Measurements from ENCODE around the gene PDYN.

PDYN gene

GRCh38 chr20:1987826-1988225 lies 6.0 kb downstream of the PDYN start:
- H3K79me2 ChIP-seq (ENCODE audit: insufficient read depth, low read length) = no peaks in the 10 kb centered on the region
- ATAC-seq (ENCODE audit: insufficient read depth, low read depth) (no peak), DNase-seq (no peak)
- H3K27ac ChIP-seq (ENCODE audit: low read length) = no peak overlapping the region
- H4K20me1 ChIP-seq (ENCODE audit: insufficient read depth, low read length) = 0 out of 2 replicates have a peak, but pooled peaks cover 3% of the 10 kb centered on the region
- TF ChIP-seq CTCF (IDR thresholded peaks at IDR 0.05; ENCODE audit: borderline replicate concordance, extremely low read depth, low read length, poor library complexity, severe bottlenecking) = no peak
- TF ChIP-seq EZH2 (IDR thresholded peaks at IDR 0.05; ENCODE audit: borderline replicate concordance, low read depth, low read length, severe bottlenecking) = no peak
- no peaks in the 10 kb centered on the region for H3K9me3 ChIP-seq (ENCODE audit: insufficient read depth, low read length, severe bottlenecking)
- H3K36me3 ChIP-seq (ENCODE audit: insufficient read depth, low read length) = no peaks in the 10 kb centered on the region
- peaks cover 29% of the 10 kb centered on the region for H3K27me3 ChIP-seq (ENCODE audit: insufficient read depth, low read length, poor library complexity)
- H3K9ac ChIP-seq (ENCODE audit: low read depth, low read length) = no peak overlapping the region
- no peak overlapping the region for H3K4me2 ChIP-seq (ENCODE audit: insufficient read depth, low read length)
- H3K4me1 ChIP-seq (ENCODE audit: insufficient read depth, low read length) = no peaks in the 10 kb centered on the region
- H2AFZ ChIP-seq (ENCODE audit: low read depth, low read length) = no peak overlapping the region
- H3K4me3 ChIP-seq (ENCODE audit: low read depth in 1 of 2, low read length in 2 of 2) = no peak overlapping the region

DNA sequence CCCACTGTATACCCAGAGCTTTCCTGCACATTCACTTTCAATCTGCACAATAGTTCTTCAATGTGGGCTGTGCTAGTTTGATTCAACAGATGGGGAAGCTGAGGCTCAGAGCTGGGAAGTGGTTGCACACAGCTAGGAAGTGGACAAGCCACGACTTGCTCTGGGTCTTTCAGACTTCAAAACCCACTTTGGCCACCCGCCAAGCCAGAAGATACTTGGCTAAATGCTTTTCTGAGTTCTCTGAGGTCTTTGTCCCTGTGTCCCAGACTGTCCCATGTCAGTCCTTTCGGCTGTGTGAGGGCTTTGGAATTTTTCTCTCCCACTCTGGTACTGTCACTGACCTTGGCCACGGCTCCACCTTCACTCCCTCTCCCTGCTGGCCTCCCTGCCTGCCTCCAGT lies 10.6 kb downstream of the PDYN start:
- Histone ChIP-seq H2AFZ (ENCODE audit: low read depth, low read length) (no peak overlapping the region), H3K9ac (ENCODE audit: low read depth, low read length) (no peak overlapping the region), H3K27ac (ENCODE audit: low read length) (no peak overlapping the region), H3K27me3 (ENCODE audit: insufficient read depth, low read length, poor library complexity) (peaks cover 9% of the 10 kb centered on the region), H3K4me3 (ENCODE audit: low read depth in 1 of 2, low read length in 2 of 2) (no peak overlapping the region), H3K4me2 (ENCODE audit: insufficient read depth, low read length) (no peak overlapping the region), H3K36me3 (ENCODE audit: insufficient read depth, low read length) (no peaks in the 10 kb centered on the region), H3K4me1 (ENCODE audit: insufficient read depth, low read length) (no peaks in the 10 kb centered on the region), H4K20me1 (ENCODE audit: insufficient read depth, low read length) (0 out of 2 replicates have a peak, but pooled peaks cover 3% of the 10 kb centered on the region), H3K9me3 (ENCODE audit: insufficient read depth, low read length, severe bottlenecking) (no peaks in the 10 kb centered on the region), H3K79me2 (ENCODE audit: insufficient read depth, low read length) (no peaks in the 10 kb centered on the region)
- TF ChIP-seq EZH2 (IDR thresholded peaks at IDR 0.05; ENCODE audit: borderline replicate concordance, low read depth, low read length, severe bottlenecking) = no peak
- TF ChIP-seq CTCF (IDR thresholded peaks at IDR 0.05; ENCODE audit: borderline replicate concordance, extremely low read depth, low read length, poor library complexity, severe bottlenecking) = no peak
- ATAC-seq (ENCODE audit: insufficient read depth, low read depth) (no peak), DNase-seq (no peak)

- H3K4me2 ChIP-seq (ENCODE audit: insufficient read depth, low read length) = no peak overlapping the region
- H4K20me1 ChIP-seq (ENCODE audit: insufficient read depth, low read length) = 0 out of 2 replicates have a peak, but pooled peaks cover 3% of the 10 kb centered on the region
- H3K4me3 ChIP-seq (ENCODE audit: low read depth in 1 of 2, low read length in 2 of 2) = no peak overlapping the region
- DNase-seq = no peak
- H3K79me2 ChIP-seq (ENCODE audit: insufficient read depth, low read length) = no peaks in the 10 kb centered on the region
- no peak for TF ChIP-seq EZH2 (IDR thresholded peaks at IDR 0.05; ENCODE audit: borderline replicate concordance, low read depth, low read length, severe bottlenecking)
- no peak for TF ChIP-seq CTCF (IDR thresholded peaks at IDR 0.05; ENCODE audit: borderline replicate concordance, extremely low read depth, low read length, poor library complexity, severe bottlenecking)
- no peak for ATAC-seq (ENCODE audit: insufficient read depth, low read depth)
- H3K27me3 ChIP-seq (ENCODE audit: insufficient read depth, low read length, poor library complexity) = peaks cover 9% of the 10 kb centered on the region
- H2AFZ ChIP-seq (ENCODE audit: low read depth, low read length) = no peak overlapping the region
- H3K9ac ChIP-seq (ENCODE audit: low read depth, low read length) = no peak overlapping the region
- H3K4me1 ChIP-seq (ENCODE audit: insufficient read depth, low read length) = no peaks in the 10 kb centered on the region
- H3K9me3 ChIP-seq (ENCODE audit: insufficient read depth, low read length, severe bottlenecking) = no peaks in the 10 kb centered on the region
- H3K27ac ChIP-seq (ENCODE audit: low read length) = no peak overlapping the region
- H3K36me3 ChIP-seq (ENCODE audit: insufficient read depth, low read length) = no peaks in the 10 kb centered on the region
These were observed 11.2 kb downstream of the PDYN start for GRCh38 chr20:1982686-1983085.
